GM19452 (cell line): ENCODE data around the gene B3GAT1.
A peak's percentile ranks its signal among the peaks of the same experiment; 100 is the strongest.

ENCODE experiments used
- ATAC-seq: cut with Tn5 transposase; IDR thresholded peaks from one replicate; pipeline ENCODE4 v1.9.1; 2021; ENCODE audit not compliant: unreplicated experiment

The B3GAT1 gene

DNA sequence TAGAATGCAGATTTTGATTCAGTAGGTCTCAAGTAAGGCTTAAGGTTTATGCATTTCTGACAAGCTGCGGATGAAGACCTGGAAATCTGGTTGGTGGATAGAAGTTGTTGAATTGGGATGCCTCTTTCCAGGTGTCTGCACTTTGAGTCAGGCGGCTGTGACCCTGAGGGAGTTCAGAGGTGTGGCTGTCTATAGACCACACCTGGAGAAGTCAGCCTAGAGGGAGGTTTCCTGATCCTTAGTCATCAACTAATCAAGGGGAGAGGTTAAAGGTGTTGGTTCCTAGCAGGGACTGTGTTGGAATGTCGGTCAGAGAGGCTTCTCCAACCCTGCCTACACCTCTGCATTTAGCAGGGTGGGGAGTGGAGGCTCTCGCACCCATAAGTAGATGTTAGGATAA, 72.3 kb downstream of the B3GAT1 start:
- no peak for ATAC-seq

DNA sequence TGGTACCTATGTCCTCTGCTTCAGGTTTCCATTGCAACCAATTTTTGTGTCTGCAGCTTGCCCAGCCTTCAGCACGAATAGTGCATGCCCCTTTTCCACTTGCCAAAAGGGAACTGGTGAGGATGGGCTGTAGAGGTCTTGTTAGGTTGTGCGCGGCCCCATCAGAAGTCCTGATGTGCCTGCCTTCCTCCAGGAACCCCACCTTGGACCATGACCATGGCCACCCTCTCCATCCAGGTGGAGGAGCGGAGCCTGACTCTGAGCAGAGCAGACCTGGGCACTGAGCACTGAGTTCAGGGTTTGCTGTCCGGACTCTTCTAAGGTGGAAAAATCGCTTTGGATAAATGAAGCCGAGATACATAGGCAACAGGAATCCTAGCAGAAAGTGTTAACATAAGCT, 73.4 kb downstream of the B3GAT1 start:
- ATAC-seq: no peak

DNA sequence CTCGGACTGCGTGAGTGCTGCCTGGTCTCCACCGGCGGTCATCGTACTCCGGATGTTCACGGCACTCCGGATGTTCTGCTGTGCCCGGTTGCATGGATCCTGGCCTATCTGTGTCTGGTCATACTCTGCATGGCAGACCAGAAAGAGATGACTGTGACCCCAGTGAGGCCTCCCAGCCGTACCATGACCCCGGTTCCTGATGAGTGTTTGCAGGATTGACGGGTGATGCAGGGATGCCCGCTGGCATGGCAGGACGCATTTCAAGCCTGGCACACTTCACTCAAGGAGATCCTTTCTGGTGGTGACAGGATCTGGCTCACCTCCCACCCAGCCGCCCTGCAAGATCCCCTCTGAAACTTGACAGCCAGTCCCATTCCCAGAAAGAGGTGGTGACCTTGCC, 74.0 kb downstream of the B3GAT1 start:
- no peak for ATAC-seq

DNA sequence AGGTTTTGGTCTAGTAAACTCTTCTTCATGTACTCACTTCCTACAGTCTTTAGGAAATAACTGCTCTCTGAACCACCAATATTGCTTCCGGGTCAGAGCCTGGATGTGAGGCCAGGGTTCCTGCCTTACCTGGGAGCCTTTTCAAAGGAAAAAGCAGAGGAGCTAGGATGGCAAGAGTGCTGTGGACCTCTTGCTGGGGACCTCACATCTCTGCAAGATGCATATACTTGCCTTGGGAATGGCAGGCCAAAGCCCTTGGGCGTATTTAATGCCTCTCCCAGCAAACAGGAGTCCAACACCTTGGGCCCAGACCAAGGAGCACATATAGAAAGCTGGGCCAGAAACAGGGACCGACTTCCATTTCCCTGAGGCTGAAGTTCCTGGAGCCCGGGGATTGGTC, 75.0 kb downstream of the B3GAT1 start:
- no peak for ATAC-seq

DNA sequence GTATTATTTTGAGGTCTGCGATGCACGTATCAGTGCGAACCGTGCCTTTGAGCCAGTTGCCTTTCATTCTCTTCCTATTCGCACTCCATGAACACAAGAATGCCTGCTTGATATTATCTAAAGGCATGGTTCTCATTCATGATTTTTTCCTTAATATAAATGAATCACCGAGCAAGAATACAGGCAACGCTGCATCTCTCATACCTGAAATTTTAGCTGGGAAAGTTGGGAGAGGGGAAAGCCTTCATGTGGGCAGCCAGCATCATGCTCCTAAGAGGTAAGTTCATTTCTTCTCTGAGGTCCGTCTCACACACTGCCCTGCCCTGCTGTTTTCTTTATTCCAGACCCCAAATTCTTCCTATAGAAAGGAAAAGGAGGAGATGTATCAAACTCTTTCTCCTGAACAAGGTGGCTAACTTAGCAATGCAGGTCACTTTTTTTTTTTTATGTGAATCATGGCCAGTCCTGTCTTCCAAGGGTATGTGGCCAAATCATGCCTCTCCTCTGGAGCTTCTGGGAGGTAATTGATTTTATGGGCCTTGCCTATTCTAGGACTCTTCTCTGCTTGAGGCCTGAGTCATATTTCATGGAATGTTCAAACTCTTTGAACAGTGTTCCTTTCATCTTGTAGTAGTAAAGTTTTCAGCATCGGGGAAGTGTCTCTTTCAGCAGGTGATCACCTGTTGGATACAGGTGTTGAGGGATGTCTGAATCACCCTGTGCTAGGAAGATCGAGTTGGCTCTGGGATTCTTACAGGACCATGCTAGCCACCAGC, 77.1 kb downstream of the B3GAT1 start:
- ATAC-seq: no peak

DNA sequence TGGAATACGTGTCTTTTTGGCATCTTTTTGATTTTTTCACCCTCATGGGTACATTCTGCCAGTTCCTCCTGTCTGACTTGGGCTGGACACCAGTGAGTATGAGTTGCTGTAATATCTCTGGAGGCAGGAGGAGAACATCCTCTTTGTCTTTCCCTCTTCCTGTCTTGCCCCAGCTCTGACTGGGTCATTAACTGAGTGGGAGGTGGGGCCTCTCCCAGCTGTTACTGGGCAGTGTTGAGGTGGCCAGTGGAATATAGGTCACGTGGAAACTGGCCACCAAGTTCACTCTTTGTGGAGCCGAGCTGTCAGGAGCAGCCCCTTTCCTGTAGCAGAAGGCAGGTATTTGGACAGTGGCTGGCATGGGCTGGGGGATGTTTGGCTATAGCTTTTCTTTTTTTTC, 78.1 kb downstream of the B3GAT1 start:
- no peak for ATAC-seq

DNA sequence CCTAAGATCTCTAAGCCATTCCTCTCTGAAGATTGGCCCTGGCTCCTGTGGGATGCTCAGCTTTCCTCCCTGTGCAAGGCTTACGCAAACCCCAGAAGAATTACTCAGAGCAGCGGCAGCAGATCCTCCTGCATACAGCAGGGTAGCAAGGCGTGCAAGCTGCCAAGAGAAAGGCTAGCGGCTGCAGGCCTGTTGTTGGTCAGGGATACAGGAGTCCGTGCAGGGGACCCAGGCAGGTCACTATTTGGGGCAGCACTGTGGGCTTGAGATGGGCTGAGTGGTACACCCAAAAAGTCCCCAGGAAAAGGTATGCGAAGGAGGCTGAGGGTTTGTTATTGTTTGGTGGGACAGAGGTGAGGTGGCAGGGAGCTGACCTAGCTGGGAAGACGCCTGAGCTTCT, 78.7 kb downstream of the B3GAT1 start:
- ATAC-seq: no peak

DNA sequence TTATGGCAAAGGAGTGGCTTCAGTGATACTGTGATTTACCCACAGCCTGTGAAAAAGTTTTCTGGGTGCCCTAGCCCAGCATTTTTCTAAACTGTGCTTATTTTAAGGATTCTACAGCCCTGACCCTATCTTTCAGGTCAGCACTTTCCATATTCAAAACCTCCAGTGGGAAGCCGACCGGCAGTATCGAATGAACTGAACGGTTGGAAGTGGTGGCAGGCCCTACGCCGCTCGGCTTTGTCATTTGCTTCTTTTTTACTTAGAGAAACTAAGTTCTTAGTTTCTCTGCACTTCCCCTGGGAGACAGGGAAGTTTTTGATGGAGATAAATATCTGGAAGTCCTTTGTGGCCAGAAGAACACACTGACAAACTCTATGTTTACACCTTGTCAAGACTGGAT, 79.3 kb downstream of the B3GAT1 start:
- no peak for ATAC-seq

DNA sequence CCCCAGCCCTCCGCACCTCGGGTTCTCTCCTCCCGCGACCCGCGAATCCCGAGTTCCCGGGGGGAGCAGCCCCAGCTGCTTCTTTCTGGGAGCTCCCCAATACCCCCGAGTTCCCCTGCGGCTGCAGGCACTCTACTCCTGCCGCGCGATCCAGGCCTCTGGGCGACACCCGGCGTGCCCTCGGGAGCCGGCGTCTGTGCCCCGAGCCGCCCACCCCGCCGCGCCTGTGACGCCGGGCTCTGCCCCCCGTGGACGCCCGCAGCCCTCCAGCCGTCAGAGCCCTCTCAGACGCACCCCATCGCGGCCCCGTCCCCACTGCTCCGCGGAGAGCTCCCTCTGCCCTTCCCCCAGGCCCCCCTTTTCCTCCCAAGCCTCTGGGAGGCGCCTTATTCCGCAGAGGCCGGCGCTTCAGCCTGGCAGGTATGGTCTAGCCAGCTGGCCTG, 79.8 kb downstream of the B3GAT1 start:
- ATAC-seq: no peak

DNA sequence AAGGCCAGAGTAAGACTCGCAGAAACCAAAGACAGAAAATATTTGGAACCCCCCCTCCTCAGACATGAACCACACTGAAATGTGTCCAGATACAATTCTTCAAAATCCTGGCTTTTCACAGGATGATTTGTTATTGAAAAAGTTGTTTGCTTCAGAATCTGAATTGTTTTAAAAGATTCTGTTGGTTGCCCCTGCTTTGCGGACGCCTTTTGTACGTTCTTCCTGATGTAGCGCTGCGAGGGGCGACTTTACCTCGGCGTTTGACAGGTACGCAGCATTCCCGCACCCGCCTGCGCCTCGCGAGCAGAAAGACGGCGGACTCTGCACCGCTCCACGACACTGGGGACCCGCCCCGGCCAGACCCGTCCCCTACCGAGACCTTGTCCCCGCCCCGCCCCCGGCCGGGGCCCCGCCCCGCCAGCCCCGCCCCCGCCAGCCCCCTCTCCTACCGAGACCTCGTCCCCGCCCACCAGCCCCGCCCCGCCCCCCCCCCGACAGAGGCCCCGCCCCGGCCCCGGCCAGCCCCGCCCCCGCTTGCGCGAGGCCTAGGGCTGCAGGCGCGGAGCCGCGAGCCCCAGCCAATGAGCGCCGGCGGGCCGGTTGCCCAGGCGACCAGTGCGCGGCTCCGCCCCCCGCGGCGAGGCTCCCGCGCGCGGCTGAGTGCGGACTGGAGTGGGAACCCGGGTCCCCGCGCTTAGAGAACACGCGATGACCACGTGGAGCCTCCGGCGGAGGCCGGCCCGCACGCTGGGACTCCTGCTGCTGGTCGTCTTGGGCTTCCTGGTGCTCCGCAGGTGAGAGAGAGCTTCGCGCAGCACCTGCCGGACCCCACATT, 80.5 kb downstream of the B3GAT1 start, which contains the start of gene GLB1L2:
GLB1L2 (plus strand) TSS at position 635 of the 835 bp plus-strand sequence; CDS start at position 709, 74 bp downstream.
- ATAC-seq: peak; percentile 68

DNA sequence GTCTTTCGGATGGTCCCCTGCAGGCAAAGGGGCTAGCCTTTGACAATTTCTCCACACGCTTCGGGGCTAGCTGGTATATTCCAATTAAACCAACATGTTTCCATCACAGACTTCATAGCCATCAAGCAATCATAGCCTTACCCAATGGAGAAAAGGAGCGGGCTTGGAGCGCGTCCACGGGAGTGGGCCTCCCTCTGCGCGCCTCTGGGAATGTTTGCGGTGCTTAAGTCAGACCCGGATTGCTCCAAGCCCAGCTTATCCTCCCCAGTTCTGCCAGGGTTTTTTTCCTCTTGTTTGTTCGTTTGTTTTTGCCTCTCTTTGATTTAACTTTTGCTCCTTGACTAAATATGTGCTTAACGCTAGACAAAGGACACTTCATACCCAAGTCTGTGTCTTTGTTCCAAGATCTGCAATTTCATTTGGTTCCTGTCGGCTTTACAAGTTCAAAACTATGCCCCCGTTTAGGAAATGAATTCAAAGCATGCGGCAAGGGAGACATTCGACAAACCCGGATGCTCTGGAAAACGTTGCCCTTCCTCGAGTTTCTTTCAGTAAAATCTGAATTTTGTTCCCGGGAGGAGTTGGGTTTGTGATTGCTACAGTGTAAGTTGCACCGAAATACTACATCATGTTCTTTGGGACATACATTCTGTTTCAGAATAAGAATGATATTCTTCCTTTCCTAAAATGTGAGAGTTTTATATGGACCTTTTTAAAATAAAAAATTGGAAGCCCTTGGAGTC, 81.3 kb downstream of the B3GAT1 start:
- no peak for ATAC-seq
